Skeletal muscle tissue (tissue), 4 donors: ENCODE results near the gene PLXND1. TPM values are rescaled to one million over a fixed set of nuclear protein-coding genes. Genes with fewer than 3 reads are reported as not detected.

Source experiments
- H3K27ac ChIP-seq: one replicate; pipeline ENCODE4 v1.7.0; 2013; ENCODE audit warnings: mild to moderate bottlenecking, low read depth, low read length, inconsistent platforms
- H3K27me3 ChIP-seq, 3 donors: one replicate each; pipeline ENCODE4 v1.7.0; 2013; ENCODE audit warnings: low read length in 3 of 3; ENCODE audit not compliant: control insufficient read depth in 3 of 3, insufficient read depth in 3 of 3
- H3K36me3 ChIP-seq, 3 donors: one replicate each; pipeline ENCODE4 v1.7.0; 2013; ENCODE audit warnings: low read length in 3 of 3; ENCODE audit not compliant: control insufficient read depth in 3 of 3, insufficient read depth in 3 of 3
- H3K4me1 ChIP-seq, 3 donors: one replicate each; pipeline ENCODE4 v1.7.0; 2013; ENCODE audit warnings: low read length in 3 of 3, mild to moderate bottlenecking in 3 of 3; ENCODE audit not compliant: control insufficient read depth in 3 of 3, insufficient read depth in 3 of 3
- H3K4me3 ChIP-seq, 3 donors: one replicate each; pipeline ENCODE4 v1.7.0; 2013; ENCODE audit warnings: low read length in 3 of 3
- H3K9ac ChIP-seq, 3 donors: one replicate each; pipeline ENCODE4 v1.7.0; 2013; ENCODE audit warnings: low read length in 3 of 3, mild to moderate bottlenecking in 3 of 3, moderate library complexity in 2 of 3, low read depth in 1 of 3
- H3K9me3 ChIP-seq, 3 donors: one replicate each; pipeline ENCODE4 v1.7.0; 2013; ENCODE audit warnings: low read length in 3 of 3; ENCODE audit not compliant: control insufficient read depth in 3 of 3
- total RNA-seq: library from RNA; depleted of rRNA; stranded (reverse); fragments of >200 nt; gene quantifications from one replicate; pipeline ENCODE4 v1.2.3, GENCODE V29; 2014
- donor health status: Osteomylitis.

Gene PLXND1
- total RNA-seq, 1 donor from 2014 or later, result 92.4 TPM

DNA sequence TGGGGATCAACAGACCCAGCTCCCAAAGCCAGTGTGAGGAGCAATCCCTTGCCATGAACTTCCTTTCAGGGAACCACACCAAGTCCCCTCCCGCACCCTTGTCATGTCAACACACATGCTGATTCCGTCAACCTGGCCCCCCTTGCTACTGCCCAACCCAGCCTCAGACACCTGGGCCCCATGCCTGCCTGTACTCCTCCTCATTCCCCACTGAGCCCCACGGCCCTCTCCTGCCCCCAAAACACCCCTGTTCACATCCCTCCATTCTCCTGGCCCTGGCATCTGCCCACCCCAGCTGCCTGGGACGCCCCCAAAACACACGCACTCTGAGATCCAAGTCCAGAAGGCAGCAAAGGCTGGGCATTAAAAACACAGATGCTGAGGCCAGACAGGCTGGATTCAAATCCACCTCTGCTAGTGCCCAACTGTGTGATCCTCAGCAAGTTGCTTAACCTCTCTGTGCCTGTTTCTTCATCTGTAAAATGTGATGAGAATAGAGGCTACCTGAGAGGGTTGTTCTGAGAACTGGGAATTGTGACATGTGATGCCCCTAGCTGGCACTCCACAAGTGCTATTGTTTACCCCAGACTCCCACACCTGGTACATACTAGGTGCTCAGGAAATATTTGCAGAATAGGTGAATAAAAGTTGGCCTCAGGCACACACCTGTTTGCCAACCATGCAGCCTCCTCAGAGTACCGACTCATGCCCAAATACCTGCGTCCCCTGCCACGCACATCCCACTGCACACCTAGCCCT, 2.3 kb downstream of the PLXND1 start:
- peak overlapping the region; percentile 62 to 82 (median 72) for H3K9ac ChIP-seq
- peaks cover 0 to 4% (median 0%) of the 10 kb centered on the region in 3 donors for H3K36me3 ChIP-seq
- H3K27me3 ChIP-seq, result peaks cover 0 to 14% (median 13%) of the 10 kb centered on the region in 3 donors
- H3K4me3 ChIP-seq, result peak overlapping the region; percentile 75 to 86 (median 83)
- peak overlapping the region; percentile 80 for H3K27ac ChIP-seq
- peaks cover 76 to 81% (median 77%) of the 10 kb centered on the region in 3 donors for H3K4me1 ChIP-seq
- H3K9me3 ChIP-seq, result no peaks in the 10 kb centered on the region

DNA sequence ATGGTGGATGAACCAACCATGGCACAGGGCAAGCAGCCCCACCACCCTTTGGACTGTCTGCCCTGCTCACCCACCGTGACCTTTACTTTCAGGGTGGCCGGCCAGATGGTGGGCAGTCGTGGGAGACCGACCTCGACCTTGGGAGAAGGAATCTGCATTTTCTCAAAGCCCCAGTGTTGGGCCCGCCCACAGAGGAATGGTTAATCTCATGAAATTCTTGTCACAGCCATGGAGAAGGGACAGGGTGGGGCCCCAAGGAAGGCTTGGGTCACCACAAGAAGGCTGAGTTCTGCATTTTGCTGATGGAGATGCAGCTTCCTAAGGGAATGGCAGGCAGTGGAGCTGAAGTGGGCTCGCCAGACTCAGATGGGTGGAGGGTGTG, 2.9 kb downstream of the PLXND1 start:
- H3K9me3 ChIP-seq, result no peaks in the 10 kb centered on the region
- H3K27me3 ChIP-seq, result peaks cover 0 to 14% (median 13%) of the 10 kb centered on the region in 3 donors
- H3K4me1 ChIP-seq, result peaks cover 76 to 82% (median 77%) of the 10 kb centered on the region in 3 donors
- peak overlapping the region; percentile 80 for H3K27ac ChIP-seq
- H3K4me3 ChIP-seq, result peak overlapping the region; percentile 75 to 86 (median 83)
- peaks cover 0 to 4% (median 0%) of the 10 kb centered on the region in 3 donors for H3K36me3 ChIP-seq
- peak overlapping the region; percentile 62 to 82 (median 72) for H3K9ac ChIP-seq

DNA sequence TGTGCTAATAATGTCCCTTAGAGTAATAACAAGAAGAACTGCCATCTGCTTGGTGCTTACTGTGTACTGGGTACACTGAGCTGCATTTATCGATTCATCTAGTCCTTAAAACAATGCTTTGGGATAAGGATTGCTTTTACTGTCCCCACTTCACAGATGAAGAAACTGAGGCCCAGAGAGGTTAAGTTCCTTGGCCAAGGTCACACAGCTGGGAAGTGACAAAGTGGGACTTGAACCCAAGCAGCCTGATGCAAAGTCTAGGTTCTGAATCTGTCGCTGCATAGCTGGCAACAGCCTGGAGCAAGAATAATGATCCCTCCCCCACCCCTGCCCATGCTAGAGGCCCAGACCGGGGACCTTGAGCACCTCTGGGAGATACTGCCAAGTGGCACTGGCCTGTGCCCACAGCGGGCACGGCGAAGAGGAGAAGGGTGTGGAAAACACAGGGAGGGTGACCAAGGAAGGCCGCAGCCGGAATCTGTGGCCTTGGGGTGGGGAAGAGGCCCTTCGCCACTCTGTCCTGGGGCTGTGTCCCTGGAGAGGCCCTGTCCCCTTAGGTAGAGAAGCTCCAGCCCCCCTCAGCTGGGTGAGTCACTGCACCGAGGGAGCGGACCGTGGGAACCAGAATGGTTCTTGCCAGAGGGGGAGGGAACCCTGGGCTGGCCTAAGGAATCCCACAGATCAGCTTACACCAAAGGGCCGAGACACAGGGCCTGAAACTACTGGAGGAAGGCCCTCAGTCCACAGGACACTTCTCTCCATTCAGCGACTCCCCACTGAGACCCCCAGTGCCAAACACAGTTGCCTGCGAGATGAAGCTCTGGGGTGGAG, 3.5 kb downstream of the PLXND1 start:
- Histone ChIP-seq H3K9me3 (no peaks in the 10 kb centered on the region), H3K4me1 (peaks cover 76 to 82% (median 77%) of the 10 kb centered on the region in 3 donors), H3K27me3 (peaks cover 0 to 14% (median 13%) of the 10 kb centered on the region in 3 donors), H3K4me3 (peak overlapping the region; percentile 75 to 86 (median 83)), H3K9ac (peak overlapping the region; percentile 62 to 82 (median 72)), H3K27ac (peak overlapping the region; percentile 80), H3K36me3 (peaks cover 0 to 4% (median 0%) of the 10 kb centered on the region in 3 donors)

GRCh38 chr3:129602309-129602708, 4.2 kb downstream of the PLXND1 start:
- Histone ChIP-seq H3K27me3 (peaks cover 0 to 14% (median 13%) of the 10 kb centered on the region in 3 donors), H3K9ac (peak overlapping the region in 2 of 3 donors; percentile 62 to 82), H3K9me3 (no peaks in the 10 kb centered on the region), H3K36me3 (peaks cover 0 to 4% (median 0%) of the 10 kb centered on the region in 3 donors), H3K4me3 (peak overlapping the region; percentile 75 to 86 (median 83)), H3K4me1 (peaks cover 77 to 84% (median 79%) of the 10 kb centered on the region in 3 donors), H3K27ac (peak overlapping the region; percentile 80)

DNA sequence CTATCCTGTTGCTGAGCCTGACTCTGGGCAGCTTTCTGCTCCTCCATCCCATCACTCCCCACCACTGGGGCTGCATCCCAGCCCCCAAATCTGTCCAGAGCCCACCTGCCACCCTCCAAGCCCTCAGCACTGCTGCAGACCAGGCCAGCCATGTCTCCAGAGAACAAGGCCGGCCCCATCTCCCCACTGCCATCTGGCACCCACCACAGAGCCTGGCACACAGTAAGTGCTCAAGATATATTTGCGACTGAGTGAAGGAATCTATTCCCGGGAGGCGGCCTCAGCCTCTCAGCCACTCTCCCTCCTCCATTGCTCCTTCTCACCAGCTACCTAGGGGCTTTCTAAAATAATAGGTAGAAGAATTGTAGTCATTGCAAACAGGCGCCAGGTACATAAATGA, 4.8 kb downstream of the PLXND1 start:
- H3K27ac ChIP-seq, result peak overlapping the region; percentile 80

GRCh38 chr3:129600348-129600747, 6.1 kb downstream of the PLXND1 start:
- peaks cover 90 to 94% (median 94%) of the 10 kb centered on the region in 3 donors for H3K4me1 ChIP-seq
- peak overlapping the region in 2 of 3 donors; percentile 21 to 45 for H3K4me3 ChIP-seq
- peaks cover 0 to 6% (median 5%) of the 10 kb centered on the region in 3 donors for H3K27me3 ChIP-seq
- H3K36me3 ChIP-seq, result peaks cover 0 to 4% (median 0%) of the 10 kb centered on the region in 3 donors
- H3K9ac ChIP-seq, result peak overlapping the region in 1 of 3 donors; percentile 33
- H3K27ac ChIP-seq, result peak overlapping the region; percentile 83
- H3K9me3 ChIP-seq, result no peaks in the 10 kb centered on the region

More for the DNA sequence above, 4.8 kb downstream of the PLXND1 start:
- Histone ChIP-seq H3K27me3 (peaks cover 0 to 14% (median 10%) of the 10 kb centered on the region in 3 donors), H3K9ac (peak overlapping the region; percentile 33 to 82 (median 62)), H3K9me3 (no peaks in the 10 kb centered on the region), H3K4me3 (peak overlapping the region in 2 of 3 donors; percentile 83 to 86), H3K4me1 (peaks cover 82 to 90% (median 85%) of the 10 kb centered on the region in 3 donors), H3K36me3 (peaks cover 0 to 4% (median 0%) of the 10 kb centered on the region in 3 donors)

DNA sequence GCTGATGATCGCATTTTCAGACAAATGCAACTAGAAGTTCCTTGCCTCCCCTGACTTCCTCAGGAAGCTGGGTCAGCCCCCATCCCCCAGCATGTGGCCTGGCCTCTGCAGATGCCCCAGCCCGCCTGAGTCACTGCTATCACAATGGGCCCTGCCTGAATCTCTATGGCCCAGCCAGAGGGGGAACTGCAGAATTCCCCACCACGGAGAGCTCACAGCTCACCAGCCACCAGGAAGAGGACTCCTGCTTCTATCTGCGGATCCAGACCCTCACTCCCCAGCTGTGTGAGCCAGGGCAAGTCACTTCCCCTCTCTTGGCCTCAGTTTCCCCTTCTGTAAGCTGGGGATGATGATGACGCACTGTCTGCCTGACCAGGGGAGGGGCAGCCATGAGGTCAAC, 6.9 kb downstream of the PLXND1 start:
- Histone ChIP-seq H3K4me3 (peak overlapping the region; percentile 21 to 45 (median 41)), H3K27me3 (peaks cover 0 to 2% (median under 1%) of the 10 kb centered on the region in 3 donors), H3K9ac (peak overlapping the region in 2 of 3 donors; percentile 45 to 57), H3K4me1 (peaks cover 94 to 97% (median 97%) of the 10 kb centered on the region in 3 donors), H3K36me3 (peaks cover 0 to 1% (median 0%) of the 10 kb centered on the region in 3 donors), H3K9me3 (no peaks in the 10 kb centered on the region), H3K27ac (peak overlapping the region; percentile 83)

DNA sequence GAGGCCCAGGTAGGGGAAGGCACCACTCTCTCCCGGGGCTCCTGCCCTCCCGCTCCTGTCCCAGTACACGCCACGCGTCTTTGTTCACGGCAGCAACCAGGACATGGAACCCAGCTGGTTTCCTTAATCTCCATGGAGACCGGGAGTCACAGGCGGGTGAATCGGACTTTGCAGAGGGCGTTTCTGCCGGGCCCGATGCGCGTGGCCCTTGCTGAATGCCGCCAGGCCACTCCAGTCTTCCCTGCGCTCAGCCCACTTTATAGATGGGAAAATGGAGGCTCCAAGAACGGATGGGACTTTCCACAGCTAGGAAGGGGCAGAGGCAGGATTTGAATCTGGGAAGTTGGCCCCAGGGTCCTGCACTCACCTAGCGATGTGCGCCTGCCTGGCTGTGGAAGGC, 7.4 kb downstream of the PLXND1 start:
- H3K27me3 ChIP-seq, result no peaks in the 10 kb centered on the region
- peak overlapping the region in 2 of 3 donors; percentile 23 to 57 for H3K9ac ChIP-seq
- H3K4me3 ChIP-seq, result peak overlapping the region in 2 of 3 donors; percentile 41 to 45
- H3K4me1 ChIP-seq, result peaks cover 93 to 99% (median 97%) of the 10 kb centered on the region in 3 donors
- no peaks in the 10 kb centered on the region for H3K36me3 ChIP-seq
- peak overlapping the region; percentile 83 for H3K27ac ChIP-seq
- no peaks in the 10 kb centered on the region for H3K9me3 ChIP-seq

GRCh38 chr3:129598484-129598883, 8.0 kb downstream of the PLXND1 start:
- H3K9ac ChIP-seq, result peak overlapping the region in 2 of 3 donors; percentile 23 to 57

More at GRCh38 chr3:129598484-129598883, 8.0 kb downstream of the PLXND1 start:
- Histone ChIP-seq H3K27ac (peak overlapping the region; percentile 83), H3K4me3 (peak overlapping the region in 2 of 3 donors; percentile 13 to 38), H3K36me3 (no peaks in the 10 kb centered on the region), H3K4me1 (peaks cover 96 to 98% (median 97%) of the 10 kb centered on the region in 3 donors), H3K9me3 (no peaks in the 10 kb centered on the region), H3K27me3 (no peaks in the 10 kb centered on the region)
